GM21367 (cell line): ENCODE results near the gene TM9SF4.

Experiments
- ATAC-seq: cut with Tn5 transposase; IDR thresholded peaks from one replicate; pipeline ENCODE4 v1.9.1; 2021; ENCODE audit not compliant: unreplicated experiment

The TM9SF4 gene

GRCh38 chr20:32127347-32127746, 17.8 kb downstream of the TM9SF4 start:
- ATAC-seq: no peak

GRCh38 chr20:32128167-32128566, 18.7 kb downstream of the TM9SF4 start:
- ATAC-seq: no peak

- no peak for ATAC-seq
Observed at GRCh38 chr20:32129863-32130262, 20.3 kb downstream of the TM9SF4 start.

- ATAC-seq: no peak
Observed at GRCh38 chr20:32130352-32130751, 20.8 kb downstream of the TM9SF4 start.

- ATAC-seq: no peak
Observed at GRCh38 chr20:32130965-32131364, 21.5 kb downstream of the TM9SF4 start.

- ATAC-seq: peak; percentile 65
Observed at GRCh38 chr20:32132911-32133549, 23.5 kb downstream of the TM9SF4 start.

GRCh38 chr20:32134026-32134425, 24.5 kb downstream of the TM9SF4 start:
- no peak for ATAC-seq

GRCh38 chr20:32135983-32136515, 26.5 kb downstream of the TM9SF4 start:
- no peak for ATAC-seq

- ATAC-seq: no peak
Observed at GRCh38 chr20:32138921-32139320, 29.4 kb downstream of the TM9SF4 start.

GRCh38 chr20:32139947-32140346, 30.4 kb downstream of the TM9SF4 start:
- no peak for ATAC-seq

- no peak for ATAC-seq
Observed at GRCh38 chr20:32140603-32141002, 31.1 kb downstream of the TM9SF4 start.

- ATAC-seq: no peak
Observed at GRCh38 chr20:32141465-32141980, 32.0 kb downstream of the TM9SF4 start.

GRCh38 chr20:32142088-32142487, 32.6 kb downstream of the TM9SF4 start:
- ATAC-seq: no peak

GRCh38 chr20:32142991-32143390, 33.5 kb downstream of the TM9SF4 start:
- no peak for ATAC-seq

GRCh38 chr20:32144898-32145662, 35.6 kb downstream of the TM9SF4 start:
- no peak for ATAC-seq

GRCh38 chr20:32149566-32150170, 40.2 kb downstream of the TM9SF4 start:
- ATAC-seq: no peak

- ATAC-seq: no peak
Observed at GRCh38 chr20:32150291-32150848, 40.9 kb downstream of the TM9SF4 start.

GRCh38 chr20:32152421-32153155, 43.1 kb downstream of the TM9SF4 start:
- ATAC-seq: no peak

- no peak for ATAC-seq
Observed at GRCh38 chr20:32153156-32153665, 43.7 kb downstream of the TM9SF4 start.

- no peak for ATAC-seq
Observed at GRCh38 chr20:32153771-32154170, 44.3 kb downstream of the TM9SF4 start.
